T-helper 17 cell (primary cell): ENCODE data around the gene DCHS2. TPM values are rescaled to one million over a fixed set of nuclear protein-coding genes. Genes with fewer than 3 reads are reported as not detected.

Experiments
- ATAC-seq: fragments of 150-1000 bp; cut with Tn5 transposase; 2 replicates; pipeline ENCODE4 v1.10.0; 2021; ENCODE audit warnings: mild to moderate bottlenecking, moderate library complexity
- DNase-seq, 3 donors: peaks; one replicate each; pipeline versions ENCODE4 v3.0.0 to v3.0.0-alpha.2; 2020 to 2021
- H3K9me3 ChIP-seq: one replicate; pipeline ENCODE4 v1.7.0; 2013; ENCODE audit warnings: low read length, mild to moderate bottlenecking; ENCODE audit not compliant: control insufficient read depth, poor library complexity, severe bottlenecking
- H3K27ac Mint-ChIP-seq: one replicate; pipeline ENCODE4 v1.8.0; 2022; ENCODE audit warnings: mild to moderate bottlenecking, moderate library complexity, mixed read lengths
- H3K27me3 Mint-ChIP-seq: one replicate; pipeline ENCODE4 v1.8.0; 2022; ENCODE audit warnings: mixed read lengths
- H3K36me3 Mint-ChIP-seq: one replicate; pipeline ENCODE4 v1.8.0; 2022; ENCODE audit warnings: low read depth, mixed read lengths
- H3K4me1 Mint-ChIP-seq: one replicate; pipeline ENCODE4 v1.8.0; 2022; ENCODE audit warnings: mild to moderate bottlenecking, mixed read lengths
- H3K4me3 Mint-ChIP-seq: one replicate; pipeline ENCODE4 v1.8.0; 2022; ENCODE audit warnings: mild to moderate bottlenecking, moderate library complexity, mixed read lengths
- total RNA-seq, 4 donors: library from RNA in 2 of 4; stranded (reverse) in 2 of 4; gene quantifications; one replicate each; pipeline ENCODE4 v1.2.3 and lab custom pipeline; 2022 to 2026

DCHS2 gene
- total RNA-seq, 2 donors from 2014 or later, result 0.12 to 0.21 TPM

- no peaks in the 10 kb centered on the region for H3K4me1 Mint-ChIP-seq
Measured at GRCh38 chr4:154455111-154455510, 36.5 kb downstream of the DCHS2 start.

GRCh38 chr4:154454710-154455109 lies 36.9 kb downstream of the DCHS2 start:
- Mint-ChIP-seq H3K27ac (no peak overlapping the region), H3K36me3 (no peaks in the 10 kb centered on the region), H3K27me3 (peaks cover 32% of the 10 kb centered on the region), H3K4me1 (no peaks in the 10 kb centered on the region), H3K4me3 (no peak overlapping the region)
- no peaks in the 10 kb centered on the region for H3K9me3 ChIP-seq
- ATAC-seq (no peak), DNase-seq (no peak)

More at GRCh38 chr4:154455111-154455510, 36.5 kb downstream of the DCHS2 start:
- no peak overlapping the region for H3K4me3 Mint-ChIP-seq
- H3K27me3 Mint-ChIP-seq, result peaks cover 32% of the 10 kb centered on the region
- no peak for DNase-seq
- ATAC-seq, result no peak
- H3K36me3 Mint-ChIP-seq, result no peaks in the 10 kb centered on the region
- no peak overlapping the region for H3K27ac Mint-ChIP-seq
- no peaks in the 10 kb centered on the region for H3K9me3 ChIP-seq

DNA sequence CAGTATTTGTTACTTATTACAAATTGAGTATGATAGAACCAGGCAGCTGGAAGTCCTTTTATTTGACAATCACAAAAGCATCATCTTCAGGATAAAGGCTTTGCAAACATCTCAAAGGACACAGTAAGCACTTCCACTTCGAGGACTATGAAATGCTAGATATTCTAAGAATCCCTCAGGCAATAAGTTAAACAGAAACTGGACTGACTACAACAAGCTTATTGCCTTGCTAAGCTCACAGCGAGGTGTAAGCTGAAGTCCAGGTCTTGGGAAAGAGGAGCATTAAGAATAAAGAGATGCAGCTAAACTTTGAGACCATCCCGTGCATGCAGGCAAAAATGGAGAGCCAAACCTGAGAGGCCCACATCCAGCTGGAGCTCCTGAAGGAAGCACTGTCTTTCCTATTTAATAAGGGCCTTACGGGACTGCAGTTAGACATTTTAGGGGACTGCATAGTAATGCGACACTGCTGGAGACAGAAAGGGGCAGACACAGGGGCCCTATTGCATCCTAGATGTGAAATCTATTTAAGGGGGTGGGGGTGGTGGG lies 38.7 kb downstream of the DCHS2 start:
- H3K9me3 ChIP-seq, result no peaks in the 10 kb centered on the region
- Mint-ChIP-seq H3K27ac (no peak overlapping the region), H3K27me3 (peaks cover 31% of the 10 kb centered on the region), H3K4me1 (no peaks in the 10 kb centered on the region), H3K36me3 (no peaks in the 10 kb centered on the region), H3K4me3 (no peak overlapping the region)
- ATAC-seq, result no peak
- DNase-seq, result no peak

- Mint-ChIP-seq H3K27me3 (peaks cover 18% of the 10 kb centered on the region), H3K36me3 (no peaks in the 10 kb centered on the region), H3K4me3 (no peak overlapping the region), H3K4me1 (no peaks in the 10 kb centered on the region), H3K27ac (no peak overlapping the region)
- no peaks in the 10 kb centered on the region for H3K9me3 ChIP-seq
- DNase-seq (no peak), ATAC-seq (no peak)
Measured at GRCh38 chr4:154450966-154451365, 40.6 kb downstream of the DCHS2 start.

GRCh38 chr4:154444958-154445357 lies 46.6 kb downstream of the DCHS2 start:
- DNase-seq (no peak), ATAC-seq (no peak)
- Mint-ChIP-seq H3K27ac (no peak overlapping the region), H3K4me1 (no peaks in the 10 kb centered on the region), H3K4me3 (no peak overlapping the region), H3K36me3 (no peaks in the 10 kb centered on the region), H3K27me3 (peaks cover 13% of the 10 kb centered on the region)
- H3K9me3 ChIP-seq, result no peaks in the 10 kb centered on the region

- no peak for ATAC-seq
- Mint-ChIP-seq H3K4me3 (no peak overlapping the region), H3K4me1 (no peaks in the 10 kb centered on the region), H3K27me3 (no peaks in the 10 kb centered on the region), H3K36me3 (no peaks in the 10 kb centered on the region), H3K27ac (no peak overlapping the region)
- H3K9me3 ChIP-seq, result no peaks in the 10 kb centered on the region
- DNase-seq, result no peak
Measured at GRCh38 chr4:154441982-154442381, 49.6 kb downstream of the DCHS2 start.

GRCh38 chr4:154441124-154441523 lies 50.5 kb downstream of the DCHS2 start:
- no peaks in the 10 kb centered on the region for H3K36me3 Mint-ChIP-seq
- no peak overlapping the region for H3K4me3 Mint-ChIP-seq
- H3K4me1 Mint-ChIP-seq, result no peaks in the 10 kb centered on the region
- no peaks in the 10 kb centered on the region for H3K9me3 ChIP-seq
- H3K27me3 Mint-ChIP-seq, result no peaks in the 10 kb centered on the region
- no peak for ATAC-seq
- no peak overlapping the region for H3K27ac Mint-ChIP-seq
- DNase-seq, result no peak

DNA sequence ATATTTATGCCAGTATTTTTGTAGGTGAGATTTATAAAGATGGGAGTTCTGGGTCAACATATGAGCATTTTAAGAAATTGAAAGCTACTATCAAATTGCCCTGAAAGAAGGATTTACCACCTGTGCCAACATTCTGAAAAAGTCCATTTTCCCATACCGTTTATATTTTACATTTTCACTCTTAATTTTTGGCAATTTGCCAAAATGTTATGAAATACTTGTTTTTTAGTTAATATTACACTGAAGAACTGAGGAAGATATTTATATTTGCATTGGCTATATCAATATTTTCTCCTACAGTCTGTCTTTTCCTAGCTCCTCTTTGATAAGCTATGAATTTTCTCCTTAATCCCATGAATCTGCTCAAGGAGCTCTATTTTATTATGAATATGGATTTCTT lies 52.4 kb downstream of the DCHS2 start:
- no peaks in the 10 kb centered on the region for H3K36me3 Mint-ChIP-seq
- ATAC-seq (no peak), DNase-seq (no peak)
- no peaks in the 10 kb centered on the region for H3K27me3 Mint-ChIP-seq
- no peak overlapping the region for H3K4me3 Mint-ChIP-seq
- H3K4me1 Mint-ChIP-seq, result no peaks in the 10 kb centered on the region
- no peak overlapping the region for H3K27ac Mint-ChIP-seq
- H3K9me3 ChIP-seq, result no peaks in the 10 kb centered on the region

DNA sequence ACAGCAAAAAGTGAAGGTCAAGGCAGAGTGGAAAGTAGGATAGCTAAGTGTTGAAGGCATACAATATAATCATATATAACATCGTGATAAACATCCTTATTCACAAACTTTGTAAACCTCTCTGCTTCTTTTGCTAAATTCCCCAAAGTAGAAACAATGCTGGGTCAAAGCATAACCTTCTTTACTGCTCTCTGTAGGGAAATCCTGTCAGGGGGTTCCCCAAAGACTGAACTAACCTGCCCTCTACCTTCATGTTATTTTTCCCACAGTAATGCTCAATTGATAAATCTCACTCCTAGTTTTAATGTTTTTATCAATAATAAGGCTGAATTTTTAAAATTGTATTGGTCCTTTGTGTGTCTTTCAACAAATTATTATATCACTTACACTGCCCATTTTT lies 55.7 kb downstream of the DCHS2 start:
- ATAC-seq (no peak), DNase-seq (no peak)
- H3K9me3 ChIP-seq, result no peaks in the 10 kb centered on the region
- no peaks in the 10 kb centered on the region for H3K36me3 Mint-ChIP-seq
- no peak overlapping the region for H3K4me3 Mint-ChIP-seq
- H3K27ac Mint-ChIP-seq, result no peak overlapping the region
- H3K27me3 Mint-ChIP-seq, result peaks cover 9% of the 10 kb centered on the region
- peaks cover 2% of the 10 kb centered on the region for H3K4me1 Mint-ChIP-seq

DNA sequence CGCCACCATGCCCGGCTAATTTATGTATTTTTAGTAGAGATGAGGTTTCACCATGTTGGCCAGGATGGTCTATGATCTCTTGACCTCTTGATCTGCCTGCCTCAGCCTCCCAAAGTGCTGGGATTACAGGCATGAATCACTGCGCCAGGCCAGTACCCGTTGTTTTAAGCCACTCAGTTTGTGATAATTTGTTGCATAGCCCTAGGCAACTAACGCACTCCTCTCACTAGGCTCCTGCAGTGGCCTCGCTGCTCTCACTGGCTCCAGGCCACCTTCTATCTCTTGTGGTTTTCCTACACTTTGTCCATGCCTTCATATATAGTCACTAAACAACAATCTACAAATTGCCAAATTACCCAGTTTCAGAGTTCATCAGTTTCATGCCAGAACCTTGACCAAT lies 58.1 kb downstream of the DCHS2 start:
- no peak overlapping the region for H3K27ac Mint-ChIP-seq
- H3K4me3 Mint-ChIP-seq, result no peak overlapping the region
- ATAC-seq (no peak), DNase-seq (no peak)
- H3K9me3 ChIP-seq, result no peaks in the 10 kb centered on the region
- peaks cover 2% of the 10 kb centered on the region for H3K4me1 Mint-ChIP-seq
- no peaks in the 10 kb centered on the region for H3K36me3 Mint-ChIP-seq
- H3K27me3 Mint-ChIP-seq, result peaks cover 26% of the 10 kb centered on the region

DNA sequence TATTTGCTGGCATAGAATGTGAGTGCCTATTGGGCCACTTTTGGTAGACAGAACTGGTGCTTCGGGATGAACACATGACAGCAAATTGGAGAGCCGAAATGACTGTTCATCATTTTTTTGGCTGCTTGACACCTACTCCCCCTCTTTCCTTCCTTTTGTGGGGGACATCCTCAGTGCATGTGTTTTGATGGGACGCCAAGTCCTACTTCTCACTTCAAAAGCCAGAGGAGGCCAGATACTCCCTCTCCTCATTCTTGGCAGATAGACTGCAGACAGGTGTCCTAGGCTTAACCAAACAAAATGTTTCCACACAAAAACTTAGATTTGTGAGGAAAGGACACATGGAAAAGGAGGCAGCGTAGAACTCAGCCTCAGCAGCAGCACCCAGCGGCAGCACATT lies 62.4 kb downstream of the DCHS2 start:
- Mint-ChIP-seq H3K4me1 (peaks cover 2% of the 10 kb centered on the region), H3K4me3 (no peak overlapping the region), H3K36me3 (no peaks in the 10 kb centered on the region), H3K27me3 (peaks cover 56% of the 10 kb centered on the region), H3K27ac (no peak overlapping the region)
- no peak for ATAC-seq
- DNase-seq, result no peak
- no peaks in the 10 kb centered on the region for H3K9me3 ChIP-seq

GRCh38 chr4:154427149-154427548 lies 64.5 kb downstream of the DCHS2 start:
- Mint-ChIP-seq H3K4me1 (no peaks in the 10 kb centered on the region), H3K4me3 (no peak overlapping the region), H3K36me3 (no peaks in the 10 kb centered on the region), H3K27me3 (peaks cover 48% of the 10 kb centered on the region), H3K27ac (no peak overlapping the region)
- no peak for ATAC-seq
- H3K9me3 ChIP-seq, result no peaks in the 10 kb centered on the region
- DNase-seq, result no peak

DNA sequence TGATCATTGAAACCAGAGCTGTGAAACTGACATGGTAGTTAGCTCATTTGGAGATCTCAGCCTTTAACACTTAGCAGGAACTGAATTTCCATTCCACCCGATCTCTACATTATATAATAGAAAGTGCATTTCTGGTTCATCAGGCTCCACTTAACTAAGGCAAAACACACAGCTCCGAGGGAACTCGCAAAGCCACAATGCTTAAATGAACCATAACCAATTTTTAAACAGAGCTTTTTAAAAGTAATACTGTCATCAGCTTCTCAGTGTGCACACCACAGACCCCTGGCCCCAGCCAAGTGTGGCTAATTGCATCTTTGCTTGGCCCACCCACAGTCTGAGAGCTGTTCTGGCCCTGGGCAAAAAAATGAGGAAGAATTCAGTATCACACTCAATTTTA lies 66.1 kb downstream of the DCHS2 start:
- H3K9me3 ChIP-seq, result no peaks in the 10 kb centered on the region
- DNase-seq, result no peak
- Mint-ChIP-seq H3K4me1 (no peaks in the 10 kb centered on the region), H3K36me3 (no peaks in the 10 kb centered on the region), H3K27ac (no peak overlapping the region), H3K4me3 (no peak overlapping the region), H3K27me3 (peaks cover 44% of the 10 kb centered on the region)
- no peak for ATAC-seq

GRCh38 chr4:154424810-154425484 lies 66.7 kb downstream of the DCHS2 start:
- no peaks in the 10 kb centered on the region for H3K9me3 ChIP-seq
- H3K27me3 Mint-ChIP-seq, result peaks cover 38% of the 10 kb centered on the region
- H3K4me1 Mint-ChIP-seq, result no peaks in the 10 kb centered on the region
- DNase-seq (no peak), ATAC-seq (no peak)
- H3K36me3 Mint-ChIP-seq, result no peaks in the 10 kb centered on the region
- H3K27ac Mint-ChIP-seq, result no peak overlapping the region
- no peak overlapping the region for H3K4me3 Mint-ChIP-seq
